DMS153 (cell line): Measurements from ENCODE around the gene IER2.
"Not testable (repeated sequence)": the region's sequence is repeated elsewhere in the genome, so short reads cannot be mapped to it uniquely, and the experiment has no call there.

ENCODE experiments used
- DNase-seq: peaks from one replicate; lab custom pipeline; 2025; lab: John Stamatoyannopoulos, UW

The IER2 gene

GRCh38 chr19:13164343-13165161 is 14.3 kb downstream of the IER2 start:
- peak; percentile 68 for DNase-seq

GRCh38 chr19:13165162-13165997 is 15.2 kb downstream of the IER2 start:
- no peak for DNase-seq

GRCh38 chr19:13166151-13166550 is 15.9 kb downstream of the IER2 start:
- DNase-seq, result not testable (repeated sequence)

- no peak for DNase-seq
Measured at GRCh38 chr19:13169769-13170168, 19.6 kb downstream of the IER2 start.

GRCh38 chr19:13171146-13171545 is 20.9 kb downstream of the IER2 start:
- no peak for DNase-seq

GRCh38 chr19:13172346-13173138 is 22.3 kb downstream of the IER2 start:
- DNase-seq, result peak; percentile 57

GRCh38 chr19:13173139-13173737 is 23.0 kb downstream of the IER2 start:
- no peak for DNase-seq

GRCh38 chr19:13176345-13176744 is 26.1 kb downstream of the IER2 start:
- DNase-seq, result no peak

- DNase-seq, result not testable (repeated sequence)
Measured at GRCh38 chr19:13177584-13177983, 27.4 kb downstream of the IER2 start.

GRCh38 chr19:13178291-13178690 is 28.1 kb downstream of the IER2 start:
- not testable (repeated sequence) for DNase-seq

GRCh38 chr19:13181747-13182388 is 31.7 kb downstream of the IER2 start:
- DNase-seq, result no peak

- not testable (repeated sequence) for DNase-seq
Measured at GRCh38 chr19:13184926-13185325, 34.7 kb downstream of the IER2 start.

- not testable (repeated sequence) for DNase-seq
Measured at GRCh38 chr19:13185763-13186657, 35.8 kb downstream of the IER2 start.

- DNase-seq, result not testable (repeated sequence)
Measured at GRCh38 chr19:13186688-13187087, 36.5 kb downstream of the IER2 start.

- DNase-seq, result no peak
Measured at GRCh38 chr19:13187419-13187818, 37.2 kb downstream of the IER2 start.

- DNase-seq, result no peak
Measured at GRCh38 chr19:13189600-13189999, 39.4 kb downstream of the IER2 start.

GRCh38 chr19:13190781-13191540 is 40.8 kb downstream of the IER2 start:
- DNase-seq, result no peak

GRCh38 chr19:13195678-13196077 is 45.5 kb downstream of the IER2 start:
- DNase-seq, result peak; percentile 26

- DNase-seq, result no peak
Measured at GRCh38 chr19:13198634-13199033, 48.4 kb downstream of the IER2 start.
